Measurements from ENCODE around the gene VPS45.

VPS45 gene

DNA sequence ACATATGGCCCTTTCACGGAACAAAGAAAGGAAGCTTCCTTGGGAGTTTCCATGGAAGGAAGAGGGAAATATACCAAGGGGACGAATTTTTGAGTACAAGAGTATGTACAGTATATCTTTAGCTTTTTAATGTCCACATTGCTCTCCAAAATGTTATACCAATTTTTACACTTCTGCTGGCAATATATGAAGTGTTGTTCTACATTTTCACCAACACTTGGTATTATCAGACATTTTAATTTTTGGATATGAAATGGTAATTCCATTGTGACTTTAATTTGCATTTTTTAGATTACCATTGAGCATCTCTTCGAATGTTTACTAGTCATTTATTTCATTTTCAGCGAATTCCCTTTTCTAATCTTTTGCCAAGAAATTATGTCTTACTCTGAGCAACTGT is 5.5 kb upstream of the VPS45 start:
- Histone ChIP-seq H3K36me3 (ENCODE audit: control insufficient read depth in 2 of 2, insufficient read depth in 1 of 2, low read length in 2 of 2) (no peaks in the 10 kb centered on the region), H3K27ac (ENCODE audit: extremely low read depth, low read depth, low read length) (no peak overlapping the region), H3K4me1 (ENCODE audit: control insufficient read depth, insufficient read depth, low read length) (peaks cover 6% of the 10 kb centered on the region), H3K9me3 (ENCODE audit: control insufficient read depth, insufficient read depth, low read depth, low read length) (no peaks in the 10 kb centered on the region), H3K4me3 (ENCODE audit: low read depth, low read length) (no peak overlapping the region)
- POLR2A ChIA-PET: interaction anchor here (0.6 kb wide), 1 partner anchor 175 kb away, joined by 3 read pairs; no protein-coding TSS in a partner anchor
- CTCF ChIA-PET: no interaction called here
- TF ChIP-seq ZNF626 (tag by site-specific recombination; IDR thresholded peaks at IDR 0.05) (no peak), ZNF184 (tag by site-specific recombination; IDR thresholded peaks at IDR 0.05) (peak; percentile 95)

DNA sequence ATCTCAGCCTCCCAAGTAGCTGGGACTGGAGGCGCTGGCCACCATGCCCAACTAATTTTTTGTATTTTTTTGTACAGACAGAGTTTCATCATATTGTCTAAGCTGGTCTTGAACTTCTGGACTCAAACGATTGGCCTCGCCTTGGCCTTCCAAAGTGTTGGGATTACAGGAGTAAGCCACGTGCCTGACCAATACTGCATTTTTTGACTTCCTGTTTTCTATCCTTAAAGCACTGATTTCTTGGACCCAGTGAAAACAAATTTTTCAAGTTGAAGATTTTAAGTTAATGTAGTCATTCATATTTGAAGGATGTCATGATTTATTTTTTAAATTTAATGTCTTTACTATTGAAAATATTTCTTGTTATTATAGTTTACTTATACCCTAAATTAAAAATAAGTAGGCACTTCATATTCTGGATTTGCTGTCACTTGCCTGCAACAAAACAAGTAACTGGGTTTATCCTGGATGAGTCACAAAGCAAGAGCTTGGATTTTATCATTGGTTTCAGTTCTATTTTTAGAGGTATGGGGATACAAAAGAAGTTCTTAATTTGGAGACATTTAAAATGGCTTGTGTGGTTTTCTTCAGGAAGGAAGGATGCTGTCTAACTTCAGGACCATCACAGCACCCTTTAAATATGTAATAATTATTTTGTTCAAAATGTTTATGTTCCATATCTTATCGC is 2.2 kb upstream of the VPS45 start:
- Histone ChIP-seq H3K27ac (ENCODE audit: extremely low read depth, low read depth, low read length) (no peak overlapping the region), H3K9me3 (ENCODE audit: control insufficient read depth, insufficient read depth, low read depth, low read length) (no peaks in the 10 kb centered on the region), H3K4me1 (ENCODE audit: control insufficient read depth, insufficient read depth, low read length) (peaks cover 6% of the 10 kb centered on the region), H3K36me3 (ENCODE audit: control insufficient read depth in 2 of 2, insufficient read depth in 1 of 2, low read length in 2 of 2) (peaks cover 0 to 16% of the 10 kb centered on the region in 2 experiments; a peak in 1 of 3 replicates), H3K4me3 (ENCODE audit: low read depth, low read length) (no peak overlapping the region)
- ChIA-PET POLR2A (interaction anchor here (3.5 kb wide), 1 partner anchor 178 kb away, joined by 15 read pairs; a partner anchor contains a TSS), CTCF (interaction anchor here (0.7 to 1.3 kb wide), 2 partner anchors 103 to 177 kb away, joined by 3 to 4 read pairs; no protein-coding TSS in a partner anchor)
- TF ChIP-seq HOXD13 (CRISPR knock-in tag; IDR thresholded peaks at IDR 0.05; ENCODE audit: borderline replicate concordance): no peak
- no peak for TF ChIP-seq ZNF426 (tag by site-specific recombination; IDR thresholded peaks at IDR 0.05)
- no peak for TF ChIP-seq ZNF585B (tag by site-specific recombination; IDR thresholded peaks at IDR 0.05)
- TF ChIP-seq ZNF670 (tag by site-specific recombination; IDR thresholded peaks at IDR 0.05; ENCODE audit: low read depth): no peak
- no peak for TF ChIP-seq ZNF76 (tag by site-specific recombination; IDR thresholded peaks at IDR 0.05; ENCODE audit: borderline replicate concordance, low read depth)
- TF ChIP-seq, protein P1, sequence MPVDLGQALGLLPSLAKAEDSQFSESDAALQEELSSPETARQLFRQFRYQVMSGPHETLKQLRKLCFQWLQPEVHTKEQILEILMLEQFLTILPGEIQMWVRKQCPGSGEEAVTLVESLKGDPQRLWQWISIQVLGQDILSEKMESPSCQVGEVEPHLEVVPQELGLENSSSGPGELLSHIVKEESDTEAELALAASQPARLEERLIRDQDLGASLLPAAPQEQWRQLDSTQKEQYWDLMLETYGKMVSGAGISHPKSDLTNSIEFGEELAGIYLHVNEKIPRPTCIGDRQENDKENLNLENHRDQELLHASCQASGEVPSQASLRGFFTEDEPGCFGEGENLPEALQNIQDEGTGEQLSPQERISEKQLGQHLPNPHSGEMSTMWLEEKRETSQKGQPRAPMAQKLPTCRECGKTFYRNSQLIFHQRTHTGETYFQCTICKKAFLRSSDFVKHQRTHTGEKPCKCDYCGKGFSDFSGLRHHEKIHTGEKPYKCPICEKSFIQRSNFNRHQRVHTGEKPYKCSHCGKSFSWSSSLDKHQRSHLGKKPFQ (tag by site-specific recombination; IDR thresholded peaks at IDR 0.05): no peak
- no peak for TF ChIP-seq ZNF785 (tag by site-specific recombination; IDR thresholded peaks at IDR 0.05)
- TF ChIP-seq, protein P2, sequence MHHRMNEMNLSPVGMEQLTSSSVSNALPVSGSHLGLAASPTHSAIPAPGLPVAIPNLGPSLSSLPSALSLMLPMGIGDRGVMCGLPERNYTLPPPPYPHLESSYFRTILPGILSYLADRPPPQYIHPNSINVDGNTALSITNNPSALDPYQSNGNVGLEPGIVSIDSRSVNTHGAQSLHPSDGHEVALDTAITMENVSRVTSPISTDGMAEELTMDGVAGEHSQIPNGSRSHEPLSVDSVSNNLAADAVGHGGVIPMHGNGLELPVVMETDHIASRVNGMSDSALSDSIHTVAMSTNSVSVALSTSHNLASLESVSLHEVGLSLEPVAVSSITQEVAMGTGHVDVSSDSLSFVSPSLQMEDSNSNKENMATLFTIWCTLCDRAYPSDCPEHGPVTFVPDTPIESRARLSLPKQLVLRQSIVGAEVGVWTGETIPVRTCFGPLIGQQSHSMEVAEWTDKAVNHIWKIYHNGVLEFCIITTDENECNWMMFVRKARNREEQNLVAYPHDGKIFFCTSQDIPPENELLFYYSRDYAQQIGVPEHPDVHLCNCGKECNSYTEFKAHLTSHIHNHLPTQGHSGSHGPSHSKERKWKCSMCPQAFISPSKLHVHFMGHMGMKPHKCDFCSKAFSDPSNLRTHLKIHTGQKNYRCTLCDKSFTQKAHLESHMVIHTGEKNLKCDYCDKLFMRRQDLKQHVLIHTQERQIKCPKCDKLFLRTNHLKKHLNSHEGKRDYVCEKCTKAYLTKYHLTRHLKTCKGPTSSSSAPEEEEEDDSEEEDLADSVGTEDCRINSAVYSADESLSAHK (tag by site-specific recombination; IDR thresholded peaks at IDR 0.05): no peak
- TF ChIP-seq, protein P3, sequence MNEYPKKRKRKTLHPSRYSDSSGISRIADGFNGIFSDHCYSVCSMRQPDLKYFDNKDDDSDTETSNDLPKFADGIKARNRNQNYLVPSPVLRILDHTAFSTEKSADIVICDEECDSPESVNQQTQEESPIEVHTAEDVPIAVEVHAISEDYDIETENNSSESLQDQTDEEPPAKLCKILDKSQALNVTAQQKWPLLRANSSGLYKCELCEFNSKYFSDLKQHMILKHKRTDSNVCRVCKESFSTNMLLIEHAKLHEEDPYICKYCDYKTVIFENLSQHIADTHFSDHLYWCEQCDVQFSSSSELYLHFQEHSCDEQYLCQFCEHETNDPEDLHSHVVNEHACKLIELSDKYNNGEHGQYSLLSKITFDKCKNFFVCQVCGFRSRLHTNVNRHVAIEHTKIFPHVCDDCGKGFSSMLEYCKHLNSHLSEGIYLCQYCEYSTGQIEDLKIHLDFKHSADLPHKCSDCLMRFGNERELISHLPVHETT (tag by site-specific recombination; IDR thresholded peaks at IDR 0.05): peak; percentile 17; the same call in 1 of the 2 replicates
- no peak for TF ChIP-seq ZNF175 (tag by site-specific recombination; IDR thresholded peaks at IDR 0.05)
- no peak for TF ChIP-seq ZNF23 (tag by site-specific recombination; IDR thresholded peaks at IDR 0.05; ENCODE audit: borderline replicate concordance)
- TF ChIP-seq, protein P4, sequence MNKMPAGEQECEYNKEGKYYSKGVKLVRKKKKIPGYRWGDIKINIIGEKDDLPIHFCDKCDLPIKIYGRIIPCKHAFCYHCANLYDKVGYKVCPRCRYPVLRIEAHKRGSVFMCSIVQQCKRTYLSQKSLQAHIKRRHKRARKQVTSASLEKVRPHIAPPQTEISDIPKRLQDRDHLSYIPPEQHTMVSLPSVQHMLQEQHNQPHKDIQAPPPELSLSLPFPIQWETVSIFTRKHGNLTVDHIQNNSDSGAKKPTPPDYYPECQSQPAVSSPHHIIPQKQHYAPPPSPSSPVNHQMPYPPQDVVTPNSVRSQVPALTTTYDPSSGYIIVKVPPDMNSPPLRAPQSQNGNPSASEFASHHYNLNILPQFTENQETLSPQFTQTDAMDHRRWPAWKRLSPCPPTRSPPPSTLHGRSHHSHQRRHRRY (tag by site-specific recombination; IDR thresholded peaks at IDR 0.05): no peak
- no peak for TF ChIP-seq YY1 (tag by site-specific recombination; IDR thresholded peaks at IDR 0.05)
- TF ChIP-seq ZFP3 (tag by site-specific recombination; IDR thresholded peaks at IDR 0.05; ENCODE audit: low read depth): no peak
- TF ChIP-seq PRDM1 (tag by site-specific recombination; IDR thresholded peaks at IDR 0.05): 0 out of 2 replicates have a peak, but pooled peaks have one; percentile 9
- no peak for TF ChIP-seq ZNF324 (tag by site-specific recombination; IDR thresholded peaks at IDR 0.05)
- TF ChIP-seq ZNF221 (tag by site-specific recombination; IDR thresholded peaks at IDR 0.05; ENCODE audit: borderline replicate concordance): no peak
- TF ChIP-seq, protein P5, sequence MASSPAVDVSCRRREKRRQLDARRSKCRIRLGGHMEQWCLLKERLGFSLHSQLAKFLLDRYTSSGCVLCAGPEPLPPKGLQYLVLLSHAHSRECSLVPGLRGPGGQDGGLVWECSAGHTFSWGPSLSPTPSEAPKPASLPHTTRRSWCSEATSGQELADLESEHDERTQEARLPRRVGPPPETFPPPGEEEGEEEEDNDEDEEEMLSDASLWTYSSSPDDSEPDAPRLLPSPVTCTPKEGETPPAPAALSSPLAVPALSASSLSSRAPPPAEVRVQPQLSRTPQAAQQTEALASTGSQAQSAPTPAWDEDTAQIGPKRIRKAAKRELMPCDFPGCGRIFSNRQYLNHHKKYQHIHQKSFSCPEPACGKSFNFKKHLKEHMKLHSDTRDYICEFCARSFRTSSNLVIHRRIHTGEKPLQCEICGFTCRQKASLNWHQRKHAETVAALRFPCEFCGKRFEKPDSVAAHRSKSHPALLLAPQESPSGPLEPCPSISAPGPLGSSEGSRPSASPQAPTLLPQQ (tag by site-specific recombination; IDR thresholded peaks at IDR 0.05): no peak
- no peak for TF ChIP-seq RBAK (tag by site-specific recombination; IDR thresholded peaks at IDR 0.05)
- TF ChIP-seq, protein P6, sequence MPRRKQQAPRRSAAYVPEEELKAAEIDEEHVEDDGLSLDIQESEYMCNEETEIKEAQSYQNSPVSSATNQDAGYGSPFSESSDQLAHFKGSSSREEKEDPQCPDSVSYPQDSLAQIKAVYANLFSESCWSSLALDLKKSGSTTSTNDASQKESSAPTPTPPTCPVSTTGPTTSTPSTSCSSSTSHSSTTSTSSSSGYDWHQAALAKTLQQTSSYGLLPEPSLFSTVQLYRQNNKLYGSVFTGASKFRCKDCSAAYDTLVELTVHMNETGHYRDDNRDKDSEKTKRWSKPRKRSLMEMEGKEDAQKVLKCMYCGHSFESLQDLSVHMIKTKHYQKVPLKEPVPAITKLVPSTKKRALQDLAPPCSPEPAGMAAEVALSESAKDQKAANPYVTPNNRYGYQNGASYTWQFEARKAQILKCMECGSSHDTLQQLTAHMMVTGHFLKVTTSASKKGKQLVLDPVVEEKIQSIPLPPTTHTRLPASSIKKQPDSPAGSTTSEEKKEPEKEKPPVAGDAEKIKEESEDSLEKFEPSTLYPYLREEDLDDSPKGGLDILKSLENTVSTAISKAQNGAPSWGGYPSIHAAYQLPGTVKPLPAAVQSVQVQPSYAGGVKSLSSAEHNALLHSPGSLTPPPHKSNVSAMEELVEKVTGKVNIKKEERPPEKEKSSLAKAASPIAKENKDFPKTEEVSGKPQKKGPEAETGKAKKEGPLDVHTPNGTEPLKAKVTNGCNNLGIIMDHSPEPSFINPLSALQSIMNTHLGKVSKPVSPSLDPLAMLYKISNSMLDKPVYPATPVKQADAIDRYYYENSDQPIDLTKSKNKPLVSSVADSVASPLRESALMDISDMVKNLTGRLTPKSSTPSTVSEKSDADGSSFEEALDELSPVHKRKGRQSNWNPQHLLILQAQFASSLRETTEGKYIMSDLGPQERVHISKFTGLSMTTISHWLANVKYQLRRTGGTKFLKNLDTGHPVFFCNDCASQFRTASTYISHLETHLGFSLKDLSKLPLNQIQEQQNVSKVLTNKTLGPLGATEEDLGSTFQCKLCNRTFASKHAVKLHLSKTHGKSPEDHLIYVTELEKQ (tag by site-specific recombination; IDR thresholded peaks at IDR 0.05; ENCODE audit: borderline replicate concordance): no peak
